ENCODE data around the gene LGALSL.

The LGALSL gene

DNA sequence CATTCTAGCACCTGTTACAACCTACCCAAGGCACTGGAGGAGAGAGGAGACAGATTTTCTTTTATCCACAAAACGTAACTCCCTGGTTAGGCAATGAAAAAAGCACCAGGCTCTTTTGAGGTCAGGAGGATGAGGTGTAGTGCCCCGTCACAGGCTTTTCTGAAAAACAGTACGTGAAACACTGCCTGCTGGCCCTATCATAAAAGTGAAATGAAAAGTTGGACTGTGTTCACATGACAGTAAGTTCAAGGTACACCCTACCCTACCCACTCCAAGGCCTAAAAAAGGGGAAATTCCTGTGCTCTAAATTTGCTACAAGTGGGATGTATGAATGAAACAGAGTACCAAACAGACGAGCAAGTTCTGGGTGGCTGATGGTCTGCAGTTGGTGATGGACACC lies 17.6 kb downstream of the LGALSL start:
- no peak for DNase-seq (ENCODE audit: low read depth)

DNA sequence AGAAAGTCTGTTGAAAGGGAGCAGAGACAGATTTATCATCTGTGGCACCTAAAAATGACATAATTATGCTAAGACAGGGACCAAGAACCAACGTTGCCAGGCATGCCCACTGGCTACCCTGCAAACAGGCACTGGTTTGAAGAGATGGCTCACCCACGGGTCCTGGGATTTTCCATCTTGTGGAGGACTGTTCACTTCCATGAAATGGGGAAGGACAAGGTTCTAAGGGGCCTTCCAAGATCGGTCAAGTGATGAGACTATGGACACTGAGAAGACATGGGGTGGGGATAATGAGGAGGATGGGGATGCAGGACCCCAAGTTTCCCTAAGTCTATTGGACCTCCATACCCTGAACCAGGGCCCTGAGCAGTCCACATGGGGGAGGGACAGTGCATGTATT lies 18.9 kb downstream of the LGALSL start:
- DNase-seq (ENCODE audit: low read depth): no peak

DNA sequence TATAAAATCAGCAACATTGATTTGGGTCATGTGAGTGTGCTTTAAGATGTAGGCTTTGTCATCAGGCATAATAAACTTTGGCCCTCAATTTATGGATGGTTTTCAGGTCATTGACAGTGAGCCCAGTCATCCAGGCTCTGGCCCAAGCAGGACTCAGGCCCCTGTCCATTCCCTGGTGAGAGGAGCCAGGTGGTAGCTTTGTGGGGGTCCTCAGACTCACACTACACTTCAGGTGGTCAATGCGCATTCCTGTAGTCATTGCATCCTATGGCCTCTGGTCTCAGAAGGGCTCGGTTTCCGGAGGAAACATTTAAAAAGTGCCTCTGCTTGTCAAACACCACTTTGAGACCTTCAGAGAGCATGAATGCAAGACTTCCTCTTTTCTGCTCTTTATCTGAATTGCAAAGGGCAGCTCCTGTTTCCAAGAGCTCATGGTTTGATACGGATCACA lies 20.2 kb downstream of the LGALSL start:
- peak; percentile 31 for DNase-seq (ENCODE audit: low read depth)

DNA sequence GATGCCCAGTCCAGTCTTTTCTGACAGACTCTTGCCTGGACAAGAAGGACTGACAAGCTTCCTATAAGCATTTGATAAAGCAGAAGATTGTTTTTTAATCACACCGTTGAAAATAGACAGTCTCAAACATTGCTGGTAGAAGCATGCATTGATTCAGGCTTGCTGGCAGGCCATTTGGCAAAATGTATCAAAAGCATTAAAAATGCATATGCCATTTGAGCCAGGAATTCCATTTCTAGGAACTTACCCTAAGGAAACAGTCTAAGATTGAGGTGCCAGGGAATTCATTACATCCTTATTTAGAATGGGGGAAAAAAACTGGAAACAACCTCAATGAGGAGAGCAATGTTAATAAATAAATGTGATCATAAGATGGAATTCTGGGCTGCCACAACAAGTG lies 20.7 kb downstream of the LGALSL start:
- no peak for DNase-seq (ENCODE audit: low read depth)

DNA sequence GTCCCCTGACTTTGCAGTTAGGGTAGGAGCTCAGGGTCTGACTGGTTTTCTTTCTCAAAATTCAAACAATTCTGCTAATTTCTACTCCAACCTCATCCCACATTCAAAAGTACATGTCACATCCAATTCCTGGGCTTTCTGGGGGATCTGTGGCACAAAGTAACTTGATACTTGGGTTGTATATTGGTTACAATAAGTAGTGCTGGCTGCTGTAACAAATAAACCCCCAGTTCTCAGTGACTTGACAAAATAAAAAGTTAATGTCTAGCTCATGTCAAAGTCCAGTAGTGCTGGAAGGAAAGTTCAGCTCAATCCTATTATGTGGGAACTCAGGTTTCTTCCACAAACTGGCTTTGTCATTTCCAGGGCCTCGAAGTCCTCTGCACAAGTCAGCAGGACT lies 23.1 kb downstream of the LGALSL start:
- DNase-seq (ENCODE audit: low read depth): no peak

DNA sequence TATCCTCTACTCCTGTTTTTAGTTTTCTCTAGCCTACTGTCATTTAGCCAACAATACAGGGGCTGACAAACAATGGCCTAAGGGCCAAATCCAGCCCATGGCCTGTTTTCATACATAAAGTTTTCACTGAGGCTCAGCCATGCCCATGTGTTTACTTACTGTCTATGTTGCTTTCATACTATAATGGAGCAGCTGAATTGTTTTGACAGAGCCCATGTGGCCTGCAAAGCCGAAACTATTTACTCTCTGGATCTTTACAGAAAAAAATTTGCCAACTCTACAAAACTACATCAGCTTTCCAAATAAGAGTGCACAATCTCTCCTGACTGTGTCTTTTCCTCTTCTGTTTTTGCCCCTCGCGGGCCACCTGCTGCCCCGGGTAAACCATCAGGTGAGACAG lies 24.0 kb downstream of the LGALSL start:
- DNase-seq (ENCODE audit: low read depth): no peak

DNA sequence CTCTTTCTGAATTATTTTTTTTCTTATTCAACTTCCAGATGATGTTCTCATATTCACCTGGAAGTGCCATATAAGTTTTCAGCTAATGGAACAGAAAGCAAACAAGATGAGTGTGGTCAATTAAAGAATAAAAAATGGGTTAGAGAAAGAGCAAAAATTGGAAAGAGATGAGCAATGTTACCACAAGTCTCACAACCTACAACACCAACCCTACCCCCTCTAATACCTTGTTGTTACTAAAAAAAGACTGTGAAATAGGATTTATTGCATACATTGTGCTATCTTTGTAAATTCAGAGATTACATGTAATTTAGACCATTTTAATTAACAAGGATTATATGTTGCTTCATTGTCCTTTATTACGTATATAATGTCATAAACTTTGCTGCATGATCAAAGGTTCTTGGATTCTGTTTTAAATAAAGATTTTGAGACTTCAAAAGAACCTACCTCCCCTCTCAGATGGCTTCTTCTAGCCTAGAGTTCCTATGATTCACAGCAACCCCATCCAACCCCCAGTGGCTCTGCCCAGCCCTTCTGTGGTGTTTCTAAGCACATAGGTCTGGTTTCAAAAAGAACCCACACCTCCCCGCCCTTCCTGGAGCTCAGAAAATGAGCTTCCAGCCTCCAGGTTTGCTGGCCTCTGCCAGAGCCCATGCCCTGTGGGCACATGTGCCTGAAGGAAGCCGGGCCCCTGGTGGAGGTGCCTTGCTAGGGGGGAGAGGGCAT lies 24.7 kb downstream of the LGALSL start:
- no peak for DNase-seq (ENCODE audit: low read depth)

DNA sequence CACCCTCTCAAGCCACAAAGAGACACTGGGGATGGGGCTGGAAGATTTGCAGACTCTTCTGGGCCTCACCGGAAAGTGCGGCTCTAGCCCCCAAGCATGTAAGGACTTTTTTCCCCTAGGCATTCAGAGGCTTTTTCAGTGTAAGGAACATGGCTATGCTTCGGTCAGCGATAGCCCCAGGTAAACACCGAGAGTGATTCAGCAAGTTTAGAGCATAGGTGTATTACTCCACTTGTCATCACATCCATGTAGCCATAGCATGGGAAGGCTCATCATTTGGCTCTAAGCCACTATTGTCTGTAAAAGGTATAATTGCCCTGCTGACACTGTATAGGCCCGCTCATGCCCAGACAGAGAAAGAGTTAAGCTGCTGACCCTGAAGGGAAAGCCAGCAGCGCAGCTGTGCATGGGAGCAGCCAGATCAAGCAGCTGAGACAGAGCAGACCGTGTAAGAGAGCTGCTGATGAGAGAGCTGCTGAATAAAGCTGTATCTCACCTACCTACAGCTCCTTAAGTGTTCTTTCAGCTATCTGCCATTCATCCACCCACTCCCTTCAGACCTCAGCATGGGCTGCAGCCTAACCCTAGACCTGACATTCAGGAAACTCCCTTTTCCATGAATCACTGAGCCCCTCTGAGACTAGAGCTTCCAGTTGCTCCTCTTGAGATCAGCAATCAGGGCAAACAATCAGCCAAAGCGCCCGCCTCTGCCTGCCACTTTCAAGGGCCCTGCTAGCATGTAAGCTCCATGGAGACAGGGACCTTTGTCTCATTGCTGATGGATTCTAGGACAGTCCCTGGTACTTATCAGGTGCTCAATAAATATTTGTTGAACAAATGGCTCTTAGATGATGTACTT lies 25.5 kb downstream of the LGALSL start:
- DNase-seq (ENCODE audit: low read depth): no peak

DNA sequence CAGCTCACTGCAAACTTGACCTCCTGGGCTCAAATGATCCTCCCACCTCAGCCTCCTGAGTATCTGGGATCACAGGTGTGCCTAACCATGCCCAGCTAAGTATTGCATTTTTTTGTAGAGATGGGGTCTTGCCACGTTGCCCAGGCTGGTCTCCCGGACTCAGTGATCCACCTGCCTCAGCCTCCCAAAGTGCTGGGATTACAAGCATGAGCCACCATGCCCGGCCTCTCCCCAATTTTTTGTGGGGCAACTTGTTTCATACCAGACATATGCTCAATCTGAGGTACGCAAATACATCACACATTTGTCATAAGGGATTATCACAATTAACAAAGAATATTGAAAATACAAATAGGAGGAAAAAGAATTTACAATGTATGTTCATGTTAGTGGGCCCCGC lies 27.7 kb downstream of the LGALSL start:
- no peak for DNase-seq (ENCODE audit: low read depth)

DNA sequence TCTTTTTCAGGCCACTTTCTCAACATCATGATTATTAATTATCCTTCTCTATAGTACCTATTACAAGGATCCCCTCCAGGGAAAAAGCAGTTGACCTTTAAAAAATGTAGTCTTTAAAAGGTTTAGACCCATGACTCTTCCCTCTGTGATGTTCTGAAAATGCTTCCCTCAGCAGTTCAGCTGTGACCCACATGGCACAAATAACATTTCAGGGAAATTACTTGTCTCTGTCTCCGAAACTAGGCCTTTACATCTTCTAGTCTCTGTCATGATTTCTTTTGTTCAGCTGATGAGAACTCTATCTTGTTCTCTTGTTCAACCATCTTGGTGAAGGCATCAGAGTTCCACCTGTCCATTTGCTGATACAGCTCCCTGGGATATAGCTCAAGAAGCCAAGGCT lies 28.3 kb downstream of the LGALSL start:
- DNase-seq (ENCODE audit: low read depth): no peak

DNA sequence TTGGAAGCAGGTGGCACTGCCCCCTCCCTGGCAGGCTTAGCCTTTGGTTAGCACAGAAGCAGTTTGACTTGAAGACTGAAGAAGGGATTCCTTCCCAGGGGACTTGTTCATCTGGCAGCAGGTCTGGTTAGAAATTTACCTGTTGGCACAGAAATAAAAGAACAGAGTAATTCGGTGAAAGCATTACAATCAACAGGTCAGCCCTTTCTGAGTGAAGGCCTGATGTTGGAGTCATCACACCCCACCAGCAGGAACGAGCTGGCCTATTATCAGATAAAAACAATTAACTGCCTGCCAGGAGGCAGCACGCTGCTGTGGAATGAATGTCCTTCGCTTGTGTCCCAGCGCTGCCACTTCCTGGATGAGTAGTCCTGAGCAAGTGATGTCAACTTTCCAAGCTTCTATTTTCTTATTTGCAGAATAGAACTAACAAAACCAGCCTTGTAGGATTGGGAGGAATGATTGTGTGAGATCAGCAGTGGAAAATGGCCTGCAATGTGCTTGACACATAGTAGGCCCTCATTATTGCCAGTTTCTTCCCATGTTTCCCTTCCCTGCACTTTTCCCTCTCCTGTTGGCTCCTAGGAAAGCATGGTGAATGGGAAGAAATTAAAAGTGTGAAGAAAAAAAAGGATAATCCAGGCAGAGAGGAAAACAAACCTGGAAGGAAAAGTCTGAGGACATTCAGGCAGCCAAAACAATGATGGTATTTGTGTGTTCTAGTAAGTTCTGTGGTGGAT lies 29.0 kb downstream of the LGALSL start:
- no peak for DNase-seq (ENCODE audit: low read depth)

DNA sequence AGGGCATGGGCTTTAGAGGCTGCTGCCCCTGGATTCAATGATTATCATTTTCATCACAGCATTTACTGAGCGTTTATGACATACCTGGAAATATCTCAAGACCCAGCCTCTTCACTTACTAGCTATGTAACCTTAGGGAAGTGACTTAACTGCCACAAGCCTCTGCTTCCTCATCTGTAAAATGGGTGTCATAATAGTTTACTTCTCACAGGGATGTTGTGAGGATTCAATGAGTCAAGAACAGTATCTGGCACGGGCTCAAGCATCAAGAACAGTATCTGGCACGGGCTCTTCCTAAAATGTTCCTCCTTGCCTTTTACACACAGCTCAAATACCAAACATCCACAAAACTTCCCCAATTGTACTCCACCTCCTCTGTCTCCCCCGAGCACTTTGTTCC lies 31.4 kb downstream of the LGALSL start:
- no peak for DNase-seq (ENCODE audit: low read depth)

DNA sequence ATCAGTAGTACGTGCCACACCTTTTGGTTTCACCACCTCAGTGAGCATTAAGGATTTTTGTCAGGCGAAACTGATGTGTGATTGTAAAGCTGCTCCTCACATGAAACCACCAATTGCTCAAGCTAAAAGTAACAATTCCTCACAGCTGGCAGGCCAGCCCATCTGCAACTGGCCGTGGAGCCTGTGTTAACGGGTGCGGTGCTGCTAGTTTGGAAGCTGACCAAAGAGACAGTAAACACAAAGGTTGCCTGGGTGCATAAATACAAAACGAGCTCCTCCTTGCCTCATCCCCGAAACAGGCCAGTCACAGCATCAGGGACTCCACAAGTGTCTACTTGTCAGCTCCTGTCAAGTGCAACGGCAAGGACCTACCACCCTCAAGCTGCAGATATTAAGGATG lies 32.0 kb downstream of the LGALSL start:
- DNase-seq (ENCODE audit: low read depth): no peak

DNA sequence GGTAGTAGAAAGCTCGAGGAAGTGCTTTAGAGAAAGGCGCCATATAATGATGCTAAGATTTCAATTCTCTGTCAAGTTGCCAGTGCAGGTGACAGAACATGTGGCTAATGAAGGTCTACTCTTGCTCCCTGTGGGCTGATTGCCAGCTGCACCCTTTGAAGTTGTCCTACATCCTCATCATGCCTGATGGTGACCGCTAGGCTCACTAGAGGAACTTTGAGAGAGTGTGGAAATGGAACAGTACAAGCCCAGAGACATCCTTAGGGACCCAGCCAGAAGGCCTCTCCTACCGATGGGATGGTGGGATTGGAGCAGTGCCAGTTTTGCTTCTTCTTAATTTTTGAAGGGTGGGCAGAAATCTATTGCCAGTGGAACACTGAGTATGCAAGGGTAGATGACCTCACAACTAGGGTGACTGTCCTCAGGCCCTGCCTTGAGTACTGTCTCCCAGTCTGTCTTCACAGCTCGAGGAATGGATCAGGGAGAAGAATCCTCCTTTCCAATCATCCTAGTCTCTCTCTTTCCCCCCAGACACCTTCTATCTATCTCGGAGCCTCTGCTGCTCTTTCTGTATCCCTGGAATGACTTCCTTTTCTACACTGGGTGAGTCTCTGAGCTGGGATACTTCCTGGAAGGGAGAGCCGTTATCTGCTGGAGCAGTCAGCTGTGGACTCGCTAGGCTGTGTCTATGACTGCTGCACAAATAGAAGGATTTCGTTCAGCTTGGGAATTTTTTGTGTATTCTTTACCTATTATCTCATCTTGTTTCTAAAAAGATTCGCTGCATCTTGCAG lies 33.5 kb downstream of the LGALSL start:
- DNase-seq (ENCODE audit: low read depth): no peak

DNA sequence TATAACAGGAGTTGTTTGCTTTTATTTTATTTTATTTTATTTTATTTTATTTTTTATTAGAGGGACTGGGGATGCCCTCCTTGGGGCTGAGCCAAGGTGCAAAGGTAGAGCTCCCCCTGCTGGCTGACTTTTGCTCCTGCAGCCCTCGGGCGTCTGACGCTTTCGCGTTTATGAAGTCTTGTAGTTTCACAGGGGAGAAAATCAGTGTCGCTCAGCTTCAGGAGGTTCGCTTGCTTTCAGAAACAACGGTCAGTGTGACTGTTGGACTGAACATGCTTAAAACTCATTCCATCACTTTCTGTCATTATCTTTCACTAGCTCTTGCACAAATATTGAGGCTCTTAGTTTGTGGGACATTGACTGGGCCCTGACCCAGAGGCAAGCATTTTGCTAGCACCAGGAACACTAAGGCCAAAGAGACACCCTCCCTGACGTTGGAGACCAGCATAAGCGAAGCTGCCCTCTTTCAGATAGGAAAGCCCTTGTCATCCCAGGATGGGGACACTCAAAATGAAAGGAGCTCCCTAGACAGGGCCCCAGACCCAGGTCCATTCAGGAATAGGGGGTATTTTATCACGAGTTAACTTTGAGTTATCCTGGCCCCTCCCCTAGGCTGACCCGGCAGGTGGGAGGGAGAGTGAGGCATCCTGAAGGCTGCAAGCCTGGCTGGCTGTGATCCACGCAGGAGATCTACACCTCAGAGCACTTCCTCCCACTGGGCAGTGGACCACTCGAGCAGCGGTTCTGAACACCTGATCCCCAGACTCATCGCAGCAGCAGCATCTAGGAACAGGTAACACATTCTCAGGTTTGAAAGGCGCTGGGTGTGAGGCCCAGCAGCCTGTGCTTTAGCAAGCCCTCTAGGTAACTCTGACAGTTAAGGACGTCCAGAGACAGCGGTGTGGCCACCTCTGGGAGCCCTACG lies 34.4 kb downstream of the LGALSL start:
- peak; percentile 29 for DNase-seq (ENCODE audit: low read depth)

DNA sequence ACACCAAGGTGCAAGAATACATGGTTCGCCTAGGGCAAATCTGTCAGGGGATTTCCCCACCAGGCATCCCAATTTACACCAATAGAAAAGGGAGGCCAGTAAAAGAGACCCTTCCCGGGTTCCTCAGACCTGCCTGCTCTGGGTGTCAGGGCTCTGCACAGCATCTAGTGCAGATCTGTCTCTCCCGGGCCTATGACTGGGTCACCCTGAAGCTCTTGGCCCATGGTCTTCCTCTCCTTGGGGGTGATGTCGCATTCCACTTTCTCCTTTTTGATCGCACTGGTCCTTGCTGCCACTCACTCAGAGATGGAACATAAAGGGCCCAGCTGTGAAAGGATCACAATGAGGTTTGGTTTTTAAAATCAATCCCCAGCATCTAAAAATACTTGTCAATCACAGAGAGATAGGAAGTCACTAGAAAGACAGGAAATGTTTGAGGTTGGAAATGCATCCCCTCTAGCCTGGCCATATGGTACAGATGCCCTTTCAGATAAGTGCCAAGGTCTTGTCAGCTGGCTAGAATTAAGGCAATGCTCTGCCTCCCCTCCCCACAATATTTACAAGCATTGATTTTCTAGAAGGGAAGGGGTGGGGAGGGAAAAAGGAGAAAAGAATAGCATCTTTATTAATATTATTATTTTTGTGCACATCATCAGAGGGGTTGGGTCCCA lies 35.3 kb downstream of the LGALSL start:
- DNase-seq (ENCODE audit: low read depth): no peak

DNA sequence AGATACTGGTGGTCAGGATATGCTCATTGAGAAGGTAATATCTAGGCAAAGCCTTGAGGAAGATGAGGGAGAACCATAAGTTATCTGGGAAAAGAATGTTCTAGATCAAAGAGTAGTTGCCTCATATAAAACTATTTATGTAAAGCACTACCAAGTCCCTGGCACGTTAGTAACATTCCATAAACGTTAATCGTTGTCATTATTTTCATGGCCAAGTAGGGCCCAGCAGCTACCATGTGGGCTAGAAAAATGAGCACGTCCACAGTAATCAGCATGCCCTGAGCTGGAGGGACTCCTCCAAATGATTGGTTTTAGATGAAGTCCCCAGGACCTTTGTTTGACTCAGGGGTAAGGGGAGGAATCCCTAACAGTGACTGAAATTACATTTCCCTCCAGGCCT lies 37.5 kb downstream of the LGALSL start:
- DNase-seq (ENCODE audit: low read depth): no peak

DNA sequence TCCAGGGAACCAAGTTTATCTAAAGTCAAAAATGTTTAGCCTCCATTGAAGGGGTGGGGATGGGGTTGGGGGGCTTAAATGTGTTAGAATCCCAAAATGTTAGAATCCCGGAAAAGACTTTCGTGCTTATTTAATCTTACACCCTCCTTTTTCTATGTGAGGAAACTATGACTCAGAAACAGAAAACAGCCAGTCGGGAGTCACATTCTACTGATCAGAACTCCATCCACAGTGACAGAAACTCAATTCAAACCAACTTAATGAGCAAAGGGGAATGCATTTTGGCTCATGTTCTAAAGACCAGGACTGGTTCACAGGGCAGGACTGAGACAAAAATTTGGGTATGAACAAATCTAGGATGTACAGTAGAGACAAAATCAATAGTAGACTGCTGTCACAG lies 38.3 kb downstream of the LGALSL start:
- DNase-seq (ENCODE audit: low read depth): no peak

DNA sequence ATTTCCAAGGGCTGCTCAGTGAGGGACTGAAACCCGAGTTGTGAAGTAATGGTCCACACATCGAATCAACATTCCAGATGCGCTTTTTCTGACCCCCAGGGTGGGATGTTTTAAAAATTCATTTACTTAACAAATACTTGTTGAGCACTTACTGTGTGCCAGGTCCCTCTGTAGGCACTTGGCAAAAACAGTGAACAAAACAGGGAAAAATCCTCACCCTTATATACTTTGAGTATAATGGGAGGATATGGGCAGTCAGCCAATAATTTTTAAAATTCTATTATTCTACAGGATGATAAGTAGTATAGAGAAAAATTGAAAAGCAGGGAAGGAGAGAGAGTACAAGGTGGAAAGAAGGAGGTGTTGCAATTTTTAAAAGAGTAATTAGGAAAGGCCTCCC lies 38.9 kb downstream of the LGALSL start:
- no peak for DNase-seq (ENCODE audit: low read depth)

DNA sequence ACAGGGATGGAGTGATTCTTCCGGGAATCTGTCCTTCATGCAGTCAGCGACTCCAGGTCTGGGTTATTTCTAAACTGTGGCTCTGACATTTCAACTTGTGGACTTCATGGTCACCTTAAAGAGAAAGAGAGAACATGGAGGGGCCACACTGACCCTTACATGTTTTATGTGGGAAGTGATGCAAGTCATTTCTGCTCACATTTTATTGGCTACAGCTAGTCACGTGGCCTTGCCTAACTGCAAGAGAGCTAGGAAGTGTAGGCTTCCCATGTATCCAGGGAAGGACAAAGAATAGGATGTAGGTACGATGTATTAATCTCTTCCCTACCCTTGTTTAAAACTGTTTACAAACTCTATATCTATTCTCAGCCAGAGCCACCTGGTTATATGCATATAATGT lies 39.8 kb downstream of the LGALSL start:
- DNase-seq (ENCODE audit: low read depth): no peak
